ENCODE measurements around the gene ZMAT5. TPM values are rescaled to one million over a fixed set of nuclear protein-coding genes. Genes with fewer than 3 reads are reported as not detected.

Gene ZMAT5
- total RNA-seq, 1 donor from 2014 or later: 20.2 TPM

DNA sequence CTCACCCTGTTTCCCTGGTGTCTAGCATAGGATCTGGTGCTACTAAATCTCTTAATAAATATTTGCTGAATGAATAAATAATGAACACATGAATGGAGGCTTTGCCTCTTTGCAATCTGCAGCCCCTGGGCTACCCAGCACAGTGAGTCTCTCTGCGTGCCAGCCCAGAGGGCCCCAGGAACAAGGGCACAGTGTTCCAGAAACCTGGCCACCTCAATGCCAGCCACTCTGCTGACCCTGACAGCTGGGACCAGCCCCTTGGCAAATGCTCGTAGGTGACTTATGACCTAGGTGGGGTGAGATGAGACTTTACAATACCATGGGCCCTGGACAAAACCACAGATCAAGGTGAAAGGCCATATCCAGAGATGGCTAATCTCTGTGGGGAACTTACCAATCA, 32.0 kb upstream of the ZMAT5 start:
- Mint-ChIP-seq H3K27me3 (ENCODE audit: unreplicated experiment) (peaks cover 3% of the 10 kb centered on the region), H3K4me3 (ENCODE audit: unreplicated experiment) (no peak overlapping the region), H3K9me3 (ENCODE audit: unreplicated experiment) (no peaks in the 10 kb centered on the region), H3K27ac (ENCODE audit: unreplicated experiment) (no peak overlapping the region), H3K36me3 (ENCODE audit: low read depth, unreplicated experiment) (peaks cover 34% of the 10 kb centered on the region), H3K4me1 (ENCODE audit: unreplicated experiment) (peaks cover 4% of the 10 kb centered on the region)
- no peak for TF ChIP-seq CTCF (IDR thresholded peaks at IDR 0.05; ENCODE audit: unreplicated experiment)
- DNase-seq (ENCODE audit: low spot score): no peak

DNA sequence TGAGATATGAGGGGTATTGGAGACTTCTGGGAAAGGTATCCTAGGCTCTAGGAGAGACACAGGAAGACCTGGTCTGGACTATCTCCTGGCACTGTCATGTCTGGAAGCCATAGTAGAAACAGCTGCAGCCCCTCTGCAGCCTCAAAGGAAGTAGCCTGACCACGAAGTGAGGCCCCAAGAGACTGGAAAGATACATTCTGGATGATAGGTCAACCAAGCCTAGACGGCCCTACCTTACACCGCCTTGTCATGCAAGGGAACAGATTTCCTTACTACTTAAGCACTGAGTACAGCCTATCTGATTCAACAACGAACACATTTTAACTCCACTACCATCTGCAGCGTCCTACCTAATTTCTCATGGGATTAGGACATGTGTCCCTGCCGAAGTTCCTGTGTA, 31.5 kb upstream of the ZMAT5 start:
- no peak overlapping the region for H3K27ac Mint-ChIP-seq (ENCODE audit: unreplicated experiment)
- no peak for DNase-seq (ENCODE audit: low spot score)
- no peaks in the 10 kb centered on the region for H3K9me3 Mint-ChIP-seq (ENCODE audit: unreplicated experiment)
- H3K27me3 Mint-ChIP-seq (ENCODE audit: unreplicated experiment): peaks cover 3% of the 10 kb centered on the region
- no peak for TF ChIP-seq CTCF (IDR thresholded peaks at IDR 0.05; ENCODE audit: unreplicated experiment)
- peaks cover 4% of the 10 kb centered on the region for H3K4me1 Mint-ChIP-seq (ENCODE audit: unreplicated experiment)
- no peak overlapping the region for H3K4me3 Mint-ChIP-seq (ENCODE audit: unreplicated experiment)
- peaks cover 34% of the 10 kb centered on the region for H3K36me3 Mint-ChIP-seq (ENCODE audit: low read depth, unreplicated experiment)

DNA sequence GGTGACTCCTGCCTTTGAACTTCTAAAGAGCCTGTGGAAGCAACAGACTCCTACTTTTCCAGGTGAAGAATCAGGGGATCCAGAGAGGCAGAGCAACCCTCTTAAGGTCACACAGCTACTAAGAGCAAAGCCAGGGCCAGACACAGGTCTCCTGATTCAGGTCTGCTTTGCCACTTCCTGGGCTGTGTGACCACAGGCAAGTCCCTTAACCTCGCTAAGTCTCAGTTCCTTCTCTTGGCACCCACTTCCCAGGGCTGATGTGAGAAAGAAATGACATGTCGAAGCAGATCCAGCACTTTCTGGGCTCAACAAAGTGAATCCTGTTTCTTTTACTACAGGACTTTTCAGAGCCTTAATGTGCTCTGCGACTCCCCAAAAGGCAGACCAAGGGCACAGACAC, 30.5 kb upstream of the ZMAT5 start:
- Mint-ChIP-seq H3K27me3 (ENCODE audit: unreplicated experiment) (peaks cover 3% of the 10 kb centered on the region), H3K36me3 (ENCODE audit: low read depth, unreplicated experiment) (peaks cover 34% of the 10 kb centered on the region), H3K4me3 (ENCODE audit: unreplicated experiment) (no peak overlapping the region), H3K27ac (ENCODE audit: unreplicated experiment) (no peak overlapping the region), H3K4me1 (ENCODE audit: unreplicated experiment) (peaks cover 4% of the 10 kb centered on the region), H3K9me3 (ENCODE audit: unreplicated experiment) (no peaks in the 10 kb centered on the region)
- DNase-seq (ENCODE audit: low spot score): no peak
- TF ChIP-seq CTCF (IDR thresholded peaks at IDR 0.05; ENCODE audit: unreplicated experiment): no peak

DNA sequence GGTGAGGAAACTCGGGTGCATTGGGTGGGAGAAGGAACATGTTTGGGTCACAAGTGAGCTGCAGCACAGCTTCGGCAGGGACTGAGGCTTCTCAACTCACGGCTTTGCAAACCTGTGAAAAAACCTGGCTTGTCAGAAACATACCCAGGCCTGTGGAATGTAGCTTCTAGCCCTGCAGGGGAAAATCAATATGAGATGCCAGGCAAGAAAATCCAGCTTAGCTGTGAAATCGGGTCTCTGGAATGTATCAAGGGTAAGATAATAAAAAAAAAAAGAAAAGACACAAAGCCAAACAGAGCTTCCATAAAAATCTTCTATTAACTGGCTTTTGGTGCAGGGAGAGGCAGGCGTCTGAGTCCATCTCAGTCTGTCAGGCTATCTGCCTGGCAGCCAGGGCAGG, 28.9 kb upstream of the ZMAT5 start:
- Mint-ChIP-seq H3K9me3 (ENCODE audit: unreplicated experiment) (no peaks in the 10 kb centered on the region), H3K27me3 (ENCODE audit: unreplicated experiment) (peaks cover 3% of the 10 kb centered on the region), H3K4me3 (ENCODE audit: unreplicated experiment) (no peak overlapping the region), H3K36me3 (ENCODE audit: low read depth, unreplicated experiment) (peaks cover 34% of the 10 kb centered on the region), H3K27ac (ENCODE audit: unreplicated experiment) (no peak overlapping the region), H3K4me1 (ENCODE audit: unreplicated experiment) (peaks cover 4% of the 10 kb centered on the region)
- TF ChIP-seq CTCF (IDR thresholded peaks at IDR 0.05; ENCODE audit: unreplicated experiment): no peak
- no peak for DNase-seq (ENCODE audit: low spot score)

GRCh38 chr22:29793396-29793795, 26.6 kb upstream of the ZMAT5 start:
- no peak overlapping the region for H3K27ac Mint-ChIP-seq (ENCODE audit: unreplicated experiment)
- TF ChIP-seq CTCF (IDR thresholded peaks at IDR 0.05; ENCODE audit: unreplicated experiment): no peak
- H3K36me3 Mint-ChIP-seq (ENCODE audit: low read depth, unreplicated experiment): peaks cover 38% of the 10 kb centered on the region
- H3K9me3 Mint-ChIP-seq (ENCODE audit: unreplicated experiment): no peaks in the 10 kb centered on the region
- H3K4me3 Mint-ChIP-seq (ENCODE audit: unreplicated experiment): no peak overlapping the region
- DNase-seq (ENCODE audit: low spot score): no peak
- H3K4me1 Mint-ChIP-seq (ENCODE audit: unreplicated experiment): peaks cover 3% of the 10 kb centered on the region
- H3K27me3 Mint-ChIP-seq (ENCODE audit: unreplicated experiment): peaks cover 5% of the 10 kb centered on the region

Measured in endothelial cell (in vitro differentiated cells).